ENCODE data around the gene CCDC60.

CCDC60 gene

DNA sequence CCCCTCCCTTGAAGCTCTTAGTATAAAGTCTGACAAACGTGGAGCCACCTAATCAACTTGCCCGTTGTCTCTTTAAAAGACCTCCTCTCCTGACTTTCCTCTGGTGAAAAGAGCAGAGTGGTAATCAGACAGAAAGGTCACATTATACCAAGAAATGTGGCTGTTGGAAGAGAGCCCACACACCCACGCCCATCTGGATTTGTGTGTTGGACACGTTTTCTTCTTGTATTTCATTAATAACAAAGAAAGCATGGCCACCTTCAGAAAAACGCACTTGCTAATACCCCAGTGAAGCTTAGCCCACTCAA lies 41.3 kb downstream of the CCDC60 start:
- H3K4me3 ChIP-seq (ENCODE audit: low read depth, low read length), result no peak overlapping the region
- no peaks in the 10 kb centered on the region for H3K9me3 ChIP-seq (ENCODE audit: control insufficient read depth, low read length)
- no peak for TF ChIP-seq CTCF (IDR thresholded peaks at IDR 0.05)
- H3K79me2 ChIP-seq, result no peaks in the 10 kb centered on the region
- no peak overlapping the region for H3K4me2 ChIP-seq (ENCODE audit: low read length)
- H2AFZ ChIP-seq, result no peak overlapping the region
- no peak overlapping the region for H3K9ac ChIP-seq
- H3K36me3 ChIP-seq (ENCODE audit: control insufficient read depth, insufficient read depth, low read length), result no peaks in the 10 kb centered on the region
- no peak overlapping the region for H3K27ac ChIP-seq
- H3K4me1 ChIP-seq, result no peaks in the 10 kb centered on the region
- no peaks in the 10 kb centered on the region for H3K27me3 ChIP-seq (ENCODE audit: control insufficient read depth, insufficient read depth, low read length)

GRCh38 chr12:119378903-119379302 lies 44.4 kb downstream of the CCDC60 start:
- no peak for TF ChIP-seq CTCF (IDR thresholded peaks at IDR 0.05)
- Histone ChIP-seq H3K79me2 (no peaks in the 10 kb centered on the region), H3K4me3 (ENCODE audit: low read depth, low read length) (no peak overlapping the region), H3K4me2 (ENCODE audit: low read length) (no peak overlapping the region), H2AFZ (no peak overlapping the region), H3K9ac (no peak overlapping the region), H3K9me3 (ENCODE audit: control insufficient read depth, low read length) (no peaks in the 10 kb centered on the region), H3K27ac (no peak overlapping the region), H3K36me3 (ENCODE audit: control insufficient read depth, insufficient read depth, low read length) (no peaks in the 10 kb centered on the region), H3K27me3 (ENCODE audit: control insufficient read depth, insufficient read depth, low read length) (no peaks in the 10 kb centered on the region), H3K4me1 (no peaks in the 10 kb centered on the region)

GRCh38 chr12:119381471-119382235 lies 47.1 kb downstream of the CCDC60 start:
- H2AFZ ChIP-seq, result no peak overlapping the region
- no peak for TF ChIP-seq CTCF (IDR thresholded peaks at IDR 0.05)
- no peak overlapping the region for H3K27ac ChIP-seq
- no peak overlapping the region for H3K4me3 ChIP-seq (ENCODE audit: low read depth, low read length)
- H3K9me3 ChIP-seq (ENCODE audit: control insufficient read depth, low read length), result no peaks in the 10 kb centered on the region
- H3K79me2 ChIP-seq, result no peaks in the 10 kb centered on the region
- no peak overlapping the region for H3K9ac ChIP-seq
- no peaks in the 10 kb centered on the region for H3K4me1 ChIP-seq
- no peaks in the 10 kb centered on the region for H3K27me3 ChIP-seq (ENCODE audit: control insufficient read depth, insufficient read depth, low read length)
- no peak overlapping the region for H3K4me2 ChIP-seq (ENCODE audit: low read length)
- H3K36me3 ChIP-seq (ENCODE audit: control insufficient read depth, insufficient read depth, low read length), result no peaks in the 10 kb centered on the region

DNA sequence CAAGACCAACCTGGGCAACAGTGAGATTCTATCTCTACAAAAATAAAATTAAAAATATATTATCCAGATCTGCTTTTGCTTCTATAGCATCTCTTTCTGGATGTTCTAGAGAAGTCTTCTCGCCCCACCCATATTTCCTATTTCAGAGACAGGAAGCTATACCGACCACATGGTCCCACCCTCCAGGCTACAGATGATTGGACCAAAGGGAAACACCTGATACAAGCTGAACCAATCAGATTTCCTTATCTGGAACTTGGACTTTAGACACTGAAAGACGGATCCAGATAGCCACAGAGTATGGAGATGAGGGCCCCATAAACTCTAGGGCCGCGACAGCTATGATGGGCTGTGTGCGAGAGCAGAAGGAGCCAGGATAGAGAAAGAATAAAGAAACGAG lies 48.7 kb downstream of the CCDC60 start:
- Histone ChIP-seq H2AFZ (no peak overlapping the region), H3K27me3 (ENCODE audit: control insufficient read depth, insufficient read depth, low read length) (no peaks in the 10 kb centered on the region)
- no peak for TF ChIP-seq CTCF (IDR thresholded peaks at IDR 0.05)

GRCh38 chr12:119384340-119384739 lies 49.8 kb downstream of the CCDC60 start:
- Histone ChIP-seq H3K4me3 (ENCODE audit: low read depth, low read length) (no peak overlapping the region), H3K36me3 (ENCODE audit: control insufficient read depth, insufficient read depth, low read length) (no peaks in the 10 kb centered on the region), H3K27ac (no peak overlapping the region), H3K27me3 (ENCODE audit: control insufficient read depth, insufficient read depth, low read length) (no peaks in the 10 kb centered on the region), H3K79me2 (no peaks in the 10 kb centered on the region), H3K4me1 (no peaks in the 10 kb centered on the region), H3K4me2 (ENCODE audit: low read length) (no peak overlapping the region), H3K9ac (no peak overlapping the region), H3K9me3 (ENCODE audit: control insufficient read depth, low read length) (no peaks in the 10 kb centered on the region), H2AFZ (no peak overlapping the region)
- TF ChIP-seq CTCF (IDR thresholded peaks at IDR 0.05), result no peak

More for the DNA sequence above, 48.7 kb downstream of the CCDC60 start:
- Histone ChIP-seq H3K9ac (no peak overlapping the region), H3K36me3 (ENCODE audit: control insufficient read depth, insufficient read depth, low read length) (no peaks in the 10 kb centered on the region), H3K4me2 (ENCODE audit: low read length) (no peak overlapping the region), H3K4me3 (ENCODE audit: low read depth, low read length) (no peak overlapping the region), H3K4me1 (no peaks in the 10 kb centered on the region), H3K27ac (no peak overlapping the region), H3K79me2 (no peaks in the 10 kb centered on the region), H3K9me3 (ENCODE audit: control insufficient read depth, low read length) (no peaks in the 10 kb centered on the region)
